Gastroesophageal sphincter (tissue), 4 donors: ENCODE data around the gene PDE6A. TPM values are rescaled to one million over a fixed set of nuclear protein-coding genes. Genes with fewer than 3 reads are reported as not detected.

Experiments used
- ATAC-seq: fragments of 150-250 bp; one replicate; pipeline ENCODE4 v1.9.1; 2016; ENCODE audit warnings: mild to moderate bottlenecking, moderate library complexity
- H3K27ac ChIP-seq, 4 donors: fragments of 200-600 bp; sonication (generic) in 3 of 4; 1 replicate in 3 of 4; 2 replicates in 1 of 4; pipeline ENCODE4 v1.5.1; 2016 to 2019
- H3K27me3 ChIP-seq: fragments of 200-600 bp; sonication (generic); one replicate; pipeline ENCODE4 v1.5.1; 2019
- H3K36me3 ChIP-seq, 2 donors: fragments of 200-600 bp; sonication (generic); one replicate each; pipeline ENCODE4 v1.5.1; 2019; ENCODE audit warnings: control low read depth in 1 of 2
- H3K4me1 ChIP-seq, 3 donors: fragments of 200-600 bp; sonication (generic); 1 replicate in 2 of 3; 2 replicates in 1 of 3; pipeline ENCODE4 v1.5.1; 2016 to 2019; ENCODE audit warnings: control low read depth in 2 of 3
- H3K4me3 ChIP-seq, 2 donors: fragments of 200-600 bp; sonication (generic); one replicate each; pipeline ENCODE4 v1.5.1; 2019; ENCODE audit warnings: mild to moderate bottlenecking in 1 of 2, moderate library complexity in 1 of 2
- H3K9me3 ChIP-seq, 3 donors: fragments of 200-600 bp; sonication (generic); one replicate each; pipeline ENCODE4 v1.5.1; 2017 to 2019; ENCODE audit warnings: control low read depth in 2 of 3
- EP300 ChIP-seq: sonication (generic); formaldehyde crosslinking; IDR thresholded peaks from one replicate; pipeline ENCODE4 v1.6.1; 2017; ENCODE audit warnings: antibody characterized with exemption, mild to moderate bottlenecking
- POLR2A ChIP-seq, 2 donors: fragments of 450-650 bp; IDR thresholded peaks; one replicate each; pipeline ENCODE4 v1.6.1; 2017; ENCODE audit warnings: antibody characterized with exemption in 2 of 2, mild to moderate bottlenecking in 2 of 2, moderate library complexity in 1 of 2
- POLR2AphosphoS5 ChIP-seq: sonication (generic); formaldehyde crosslinking; IDR thresholded peaks from one replicate; pipeline ENCODE4 v1.6.1; 2017; ENCODE audit warnings: antibody characterized with exemption
- whole genome bisulfite sequencing, 2 donors: methylation state at CpG; one replicate each; pipeline ENCODE4 v1.1.5; 2018; ENCODE audit warnings: low coverage in 1 of 2; 5-methylcytosine and 5-hydroxymethylcytosine counted together
- total RNA-seq, 4 donors: library from RNA; depleted of rRNA; stranded (reverse); fragments of >200 nt; gene quantifications; one replicate each; pipeline ENCODE4 v1.1.0, GENCODE V29; 2016
- TF ChIP-seq, protein P1 (sequence below), 4 experiments: fragments of 200-600 bp in 2 of 4; fragments of 450-650 bp in 2 of 4; sonication (generic) in 1 of 4; IDR thresholded peaks; one replicate each; pipeline ENCODE4 v1.5.1; 2017 to 2019; ENCODE audit warnings: antibody characterized with exemption in 4 of 4, mild to moderate bottlenecking in 2 of 4, moderate library complexity in 2 of 4

Gene PDE6A
- total RNA-seq, 4 donors from 2014 or later: 0.05 TPM; not detected in 3

DNA sequence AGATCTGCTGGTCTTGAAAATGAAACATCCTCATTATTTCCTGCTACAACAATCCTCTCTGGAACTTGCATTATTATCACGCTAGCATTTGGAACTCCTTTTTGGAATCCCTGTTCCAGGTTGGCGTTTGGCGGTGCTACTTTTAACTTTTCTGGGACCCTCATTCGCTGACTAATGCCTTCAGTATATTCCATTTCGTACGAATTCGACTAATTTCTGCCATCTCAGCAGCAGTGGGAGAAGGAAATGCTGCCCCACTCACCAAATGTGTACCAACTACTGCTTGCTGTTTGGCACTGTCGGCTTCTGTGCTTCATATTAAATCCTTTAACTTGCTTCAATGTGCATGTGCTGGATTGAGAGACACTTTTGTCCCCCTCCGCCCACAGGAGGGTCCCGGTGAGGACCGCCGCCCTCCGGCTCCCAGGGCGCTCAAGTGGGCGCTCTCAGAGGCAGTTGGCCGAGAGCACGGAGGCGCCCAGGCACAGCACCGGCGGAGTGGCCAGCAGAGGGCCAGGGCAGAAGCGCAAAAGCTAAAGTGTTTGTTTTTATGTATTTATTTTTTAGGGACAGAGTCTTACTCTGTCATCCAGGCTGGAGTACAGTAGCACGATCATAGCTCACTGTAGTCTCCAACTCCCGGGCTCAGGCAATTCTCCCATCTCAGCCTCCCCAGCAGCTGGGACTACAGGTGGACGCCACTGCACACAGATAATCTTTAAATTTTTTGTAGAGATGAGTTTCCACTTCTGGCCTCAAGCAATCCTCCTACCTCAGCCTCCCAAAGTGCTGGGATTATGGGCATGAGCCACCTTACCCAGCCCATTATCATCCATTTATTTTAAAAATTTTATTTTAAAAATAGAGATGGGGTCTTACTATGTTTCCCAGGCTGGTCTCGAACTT lies 11.9 kb downstream of the PDE6A start:
- Histone ChIP-seq H3K9me3 (no peaks in the 10 kb centered on the region), H3K27ac (no peak overlapping the region), H3K4me3 (no peak overlapping the region), H3K36me3 (no peaks in the 10 kb centered on the region), H3K27me3 (peaks cover 15% of the 10 kb centered on the region), H3K4me1 (no peaks in the 10 kb centered on the region)
- ATAC-seq: no peak
- WGBS, 2 donors: 73 to 94% methylated on average over 5 to 16 of the region's 25 CpGs
- TF ChIP-seq, protein P1, sequence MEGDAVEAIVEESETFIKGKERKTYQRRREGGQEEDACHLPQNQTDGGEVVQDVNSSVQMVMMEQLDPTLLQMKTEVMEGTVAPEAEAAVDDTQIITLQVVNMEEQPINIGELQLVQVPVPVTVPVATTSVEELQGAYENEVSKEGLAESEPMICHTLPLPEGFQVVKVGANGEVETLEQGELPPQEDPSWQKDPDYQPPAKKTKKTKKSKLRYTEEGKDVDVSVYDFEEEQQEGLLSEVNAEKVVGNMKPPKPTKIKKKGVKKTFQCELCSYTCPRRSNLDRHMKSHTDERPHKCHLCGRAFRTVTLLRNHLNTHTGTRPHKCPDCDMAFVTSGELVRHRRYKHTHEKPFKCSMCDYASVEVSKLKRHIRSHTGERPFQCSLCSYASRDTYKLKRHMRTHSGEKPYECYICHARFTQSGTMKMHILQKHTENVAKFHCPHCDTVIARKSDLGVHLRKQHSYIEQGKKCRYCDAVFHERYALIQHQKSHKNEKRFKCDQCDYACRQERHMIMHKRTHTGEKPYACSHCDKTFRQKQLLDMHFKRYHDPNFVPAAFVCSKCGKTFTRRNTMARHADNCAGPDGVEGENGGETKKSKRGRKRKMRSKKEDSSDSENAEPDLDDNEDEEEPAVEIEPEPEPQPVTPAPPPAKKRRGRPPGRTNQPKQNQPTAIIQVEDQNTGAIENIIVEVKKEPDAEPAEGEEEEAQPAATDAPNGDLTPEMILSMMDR (IDR thresholded peaks at IDR 0.05): no peak
- TF ChIP-seq EP300 (no peak), POLR2AphosphoS5 (no peak)

DNA sequence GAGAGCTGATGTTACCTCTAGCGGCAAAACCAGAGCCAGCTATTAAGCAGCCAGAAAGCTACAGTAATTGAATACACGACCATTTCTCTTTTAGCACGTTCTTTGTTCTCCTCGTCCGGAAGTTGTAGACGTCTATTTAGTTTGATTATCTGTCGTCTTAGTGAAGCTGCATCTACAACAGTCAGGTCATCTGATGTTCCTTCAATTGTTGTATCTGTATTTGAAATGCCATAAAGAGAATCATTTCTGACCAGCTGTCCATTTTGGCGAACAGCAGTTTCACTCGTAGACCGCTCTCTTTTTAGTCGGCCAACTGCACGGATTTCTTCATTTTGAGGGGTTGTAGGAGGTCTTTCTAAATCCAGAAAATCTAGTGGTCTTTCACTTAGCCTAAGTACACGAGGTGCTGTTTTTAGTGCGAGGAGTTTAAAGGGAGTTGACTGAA lies 12.6 kb downstream of the PDE6A start:
- H3K36me3 ChIP-seq: no peaks in the 10 kb centered on the region
- H3K27me3 ChIP-seq: peaks cover 15% of the 10 kb centered on the region
- ATAC-seq: no peak
- WGBS, 2 donors: 75 to 79% methylated on average over 13 of the region's 14 CpGs
- H3K9me3 ChIP-seq: no peaks in the 10 kb centered on the region
- TF ChIP-seq, protein P1 (IDR thresholded peaks at IDR 0.05): no peak
- TF ChIP-seq POLR2AphosphoS5 (no peak), POLR2A (IDR thresholded peaks at IDR 0.05) (no peak), EP300 (no peak)
- no peaks in the 10 kb centered on the region for H3K4me1 ChIP-seq
- H3K27ac ChIP-seq: no peak overlapping the region
- H3K4me3 ChIP-seq: no peak overlapping the region

DNA sequence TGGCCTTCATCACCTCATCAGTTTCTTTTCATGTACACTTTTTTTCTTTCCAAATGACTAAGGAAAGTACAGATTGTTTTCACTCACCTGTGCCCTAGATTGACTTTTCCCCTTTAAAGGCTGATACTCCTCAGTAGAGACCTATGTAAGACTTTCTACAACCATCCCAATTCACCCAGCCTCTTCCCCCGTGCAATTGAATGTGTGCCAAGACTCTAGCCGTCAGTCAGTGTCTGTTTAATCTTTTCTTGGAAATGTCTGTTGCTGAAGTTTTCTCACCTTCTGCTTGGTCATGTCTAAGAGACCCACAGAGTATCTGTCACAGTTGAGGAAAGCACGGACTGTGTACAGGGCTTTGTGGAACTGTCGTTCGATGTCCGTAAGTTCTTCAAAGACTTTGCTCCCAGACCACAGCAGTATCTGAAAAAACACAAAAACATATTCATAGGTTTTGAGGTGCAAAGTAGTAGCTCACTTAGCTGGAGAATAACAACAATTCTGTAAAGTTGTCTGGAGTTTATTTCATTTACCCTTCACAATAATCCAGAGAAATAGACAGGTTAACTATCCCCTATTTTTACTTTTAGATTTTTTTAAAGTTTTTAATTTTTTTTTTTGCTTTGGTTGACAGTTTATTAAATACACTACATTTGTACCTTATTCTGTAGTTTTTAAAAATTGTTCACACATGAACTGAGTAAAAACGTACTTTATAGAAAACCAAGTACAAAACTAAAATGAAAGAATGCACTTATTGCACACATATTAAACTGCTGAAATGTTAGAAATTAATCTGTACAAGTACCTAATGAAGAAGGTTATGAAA lies 13.6 kb downstream of the PDE6A start:
- 42 to 67% methylated on average over 6 to 7 of the region's 7 CpGs for whole genome bisulfite sequencing, 2 donors
- H3K4me1 ChIP-seq: no peaks in the 10 kb centered on the region
- peaks cover 15% of the 10 kb centered on the region for H3K27me3 ChIP-seq
- TF ChIP-seq, protein P1 (IDR thresholded peaks at IDR 0.05): no peak
- TF ChIP-seq EP300: no peak
- TF ChIP-seq POLR2A (IDR thresholded peaks at IDR 0.05): no peak
- TF ChIP-seq POLR2AphosphoS5: no peak
- no peak overlapping the region for H3K4me3 ChIP-seq
- H3K36me3 ChIP-seq: no peaks in the 10 kb centered on the region
- H3K27ac ChIP-seq: no peak overlapping the region
- no peak for ATAC-seq
- H3K9me3 ChIP-seq: no peaks in the 10 kb centered on the region

DNA sequence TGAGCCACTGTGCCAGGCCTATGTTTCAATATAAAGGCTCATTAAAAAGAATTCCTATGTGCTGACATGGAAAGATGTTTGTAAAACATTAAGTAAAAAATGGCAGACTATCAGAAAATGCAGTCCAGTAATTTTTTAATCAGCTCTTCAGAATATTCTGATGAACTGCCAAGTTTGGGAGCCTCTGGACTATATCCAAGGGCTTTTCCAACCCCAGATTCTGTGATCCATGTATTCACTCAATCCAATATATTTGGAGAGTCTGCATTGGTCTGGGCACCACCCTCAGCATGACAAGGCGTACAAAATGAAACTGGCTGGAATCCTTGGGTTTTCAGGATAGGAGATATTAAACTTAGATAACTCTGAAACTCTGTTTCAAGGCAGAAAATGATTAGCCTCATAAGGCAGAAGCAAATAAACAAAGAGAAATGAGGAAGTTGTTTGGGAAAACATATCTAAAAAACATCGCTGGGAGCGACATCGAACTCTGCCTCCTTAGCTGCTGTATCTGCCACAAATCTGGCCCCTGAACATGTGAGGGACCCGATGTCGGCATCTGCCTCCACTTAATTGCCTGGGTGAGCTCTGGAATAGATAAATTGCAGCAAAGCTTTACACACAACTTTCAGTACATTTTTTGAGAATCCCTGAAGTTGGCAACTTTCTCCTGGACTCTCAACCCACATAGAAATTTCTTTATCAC lies 14.4 kb downstream of the PDE6A start:
- Histone ChIP-seq H3K27me3 (peaks cover 15% of the 10 kb centered on the region), H3K9me3 (no peaks in the 10 kb centered on the region), H3K36me3 (no peaks in the 10 kb centered on the region), H3K4me1 (no peaks in the 10 kb centered on the region), H3K27ac (no peak overlapping the region), H3K4me3 (peak overlapping the region in 1 of 2 donors; percentile 8)
- 60 to 81% methylated on average over 5 to 6 of the region's 6 CpGs for WGBS, 2 donors
- ATAC-seq: no peak
- TF ChIP-seq EP300 (no peak), POLR2AphosphoS5 (no peak), POLR2A (IDR thresholded peaks at IDR 0.05) (no peak)
- TF ChIP-seq, protein P1 (IDR thresholded peaks at IDR 0.05): no peak
